B cell (primary cell): ENCODE measurements around the gene SDF2L1. TPM values are rescaled to one million over a fixed set of nuclear protein-coding genes. Genes with fewer than 3 reads are reported as not detected.

Experiments
- ATAC-seq: fragments of 200-7000 bp; cut with Tn5 transposase; one replicate; pipeline ENCODE4 v1.10.0; 2021; ENCODE audit warnings: low read depth, mild to moderate bottlenecking, moderate number of reproducible peaks, moderate library complexity
- CTCF ChIA-PET: fragments of 350-600 bp; sonication (Branson Sonifier 250); formaldehyde crosslinking; loops from one replicate; lab custom pipeline; 2021; ENCODE audit warnings: antibody characterized with exemption, inconsistent platforms; lab: Charles Lee
- POLR2A ChIA-PET: fragments of 350-600 bp; sonication (Branson Sonifier 250); formaldehyde crosslinking; loops from one replicate; lab custom pipeline; 2021; ENCODE audit warnings: antibody characterized with exemption; lab: Charles Lee
- DNase-seq: peaks from one replicate; pipeline ENCODE4 v3.0.0; 2013
- H2AFZ ChIP-seq: 2 replicates; pipeline ENCODE4 v1.6.1; 2012; ENCODE audit warnings: mild to moderate bottlenecking, low read depth, low read length; ENCODE audit not compliant: insufficient read depth, poor library complexity, severe bottlenecking
- H3K27ac ChIP-seq, 2 donors: 1 replicate in 1 of 2; 2 replicates in 1 of 2; pipeline ENCODE4 v1.5.1; 2012 to 2013; ENCODE audit warnings: low read length in 2 of 2, mild to moderate bottlenecking in 2 of 2, moderate library complexity in 1 of 2
- H3K27me3 ChIP-seq, 4 experiments: fragments of 200-600 bp in 1 of 4; sonication (generic) in 1 of 4; replicated peaks in 1 of 4; 1 replicate in 2 of 4; 2 replicates in 2 of 4; pipeline versions ENCODE4 v1.6.1 to v1.7.0; 2013 to 2016; ENCODE audit warnings: low read length in 3 of 4, mild to moderate bottlenecking in 2 of 4, mixed read lengths in 1 of 4, moderate library complexity in 1 of 4; ENCODE audit not compliant: insufficient read depth in 4 of 4, control insufficient read depth in 3 of 4; ENCODE audit errors: control extremely low read depth in 1 of 4
- H3K36me3 ChIP-seq, 2 experiments: replicated peaks in 1 of 2; 1 replicate in 1 of 2; 2 replicates in 1 of 2; pipeline versions ENCODE4 v1.6.1 to v1.7.1; 2013; ENCODE audit warnings: low read length in 1 of 2; ENCODE audit not compliant: insufficient read depth in 2 of 2, control insufficient read depth in 1 of 2; ENCODE audit errors: control extremely low read depth in 1 of 2, extremely low read depth in 1 of 2
- H3K4me1 ChIP-seq, 2 donors: fragments of 200-600 bp in 1 of 2; sonication (generic) in 1 of 2; 1 replicate in 1 of 2; 2 replicates in 1 of 2; pipeline versions ENCODE4 v1.5.1 to v1.6.1; 2013 to 2017; ENCODE audit warnings: low read length in 2 of 2; ENCODE audit not compliant: control insufficient read depth in 2 of 2, insufficient read depth in 2 of 2
- H3K4me2 ChIP-seq: replicated peaks from 2 replicates; pipeline ENCODE3; 2012; ENCODE audit warnings: mild to moderate bottlenecking, low read depth, low read length; ENCODE audit not compliant: poor library complexity, severe bottlenecking
- H3K4me3 ChIP-seq, 5 experiments: fragments of 200-600 bp in 1 of 5; sonication (generic) in 1 of 5; 1 replicate in 3 of 5; 2 replicates in 2 of 5; pipeline versions ENCODE4 v1.5.1 to v1.7.0; 2011 to 2016; ENCODE audit warnings: low read length in 4 of 5, mild to moderate bottlenecking in 4 of 5, low read depth in 2 of 5, control low read depth in 1 of 5, moderate library complexity in 1 of 5; ENCODE audit not compliant: insufficient read depth in 1 of 5; ENCODE audit errors: control extremely low read depth in 1 of 5, extremely low read depth in 1 of 5
- H3K79me2 ChIP-seq: fragments of 200-600 bp; sonication (generic); one replicate; pipeline ENCODE4 v1.6.0; 2016; ENCODE audit warnings: low read length; ENCODE audit not compliant: control insufficient read depth, insufficient read depth
- H3K9ac ChIP-seq: fragments of 200-600 bp; sonication (generic); 2 replicates; pipeline ENCODE4 v1.6.1; 2017; ENCODE audit warnings: mild to moderate bottlenecking, low read length, moderate library complexity
- H3K9me3 ChIP-seq, 3 donors: one replicate each; pipeline versions ENCODE4 v1.6.1 to v1.7.1; 2013; ENCODE audit warnings: low read length in 2 of 3; ENCODE audit not compliant: control insufficient read depth in 2 of 3, insufficient read depth in 1 of 3; ENCODE audit errors: control extremely low read depth in 1 of 3
- H4K20me1 ChIP-seq: 2 replicates; pipeline ENCODE4 v1.6.0; 2012; ENCODE audit warnings: mild to moderate bottlenecking, low read length; ENCODE audit not compliant: insufficient read depth, control insufficient read depth, poor library complexity, severe bottlenecking
- H3K27ac Mint-ChIP-seq: one replicate; pipeline ENCODE4 v1.8.0; 2021; ENCODE audit warnings: mixed read lengths
- H3K27me3 Mint-ChIP-seq: one replicate; pipeline ENCODE4 v1.8.0; 2021; ENCODE audit warnings: mixed read lengths
- H3K4me1 Mint-ChIP-seq: one replicate; pipeline ENCODE4 v1.8.0; 2021; ENCODE audit warnings: mixed read lengths
- H3K4me3 Mint-ChIP-seq: one replicate; pipeline ENCODE4 v1.8.0; 2021; ENCODE audit warnings: mixed read lengths
- H3K9me3 Mint-ChIP-seq: one replicate; pipeline ENCODE4 v1.8.0; 2022; ENCODE audit warnings: mixed read lengths; ENCODE audit not compliant: insufficient read depth
- CTCF ChIP-seq: fragments of 200-600 bp; IDR thresholded peaks from one replicate; pipeline ENCODE4 v1.8.0; 2022; ENCODE audit warnings: antibody characterized with exemption, mild to moderate bottlenecking
- EZH2 ChIP-seq: IDR thresholded peaks from 2 replicates; pipeline ENCODE4 v1.6.1; 2012; ENCODE audit warnings: borderline replicate concordance, low read depth, mild to moderate bottlenecking, moderate library complexity, low read length; ENCODE audit not compliant: insufficient read depth, poor library complexity, severe bottlenecking
- WGBS: methylation state at CpG from one replicate; pipeline ENCODE4 v1.1.5; 2013; ENCODE audit warnings: missing lambda C conversion rate; ENCODE audit not compliant: insufficient coverage; 5-methylcytosine and 5-hydroxymethylcytosine counted together
- intact Hi-C: fragments of 100-400 bp; cut with micrococcal nuclease; formaldehyde crosslinking; loops from one replicate; pipeline ENCODE4 v1.10.0; 2022
- polyA plus RNA-seq: library from polyadenylated mRNA; depleted of rRNA; stranded (reverse); fragments of >200 nt; gene quantifications from 2 replicates; pipeline ENCODE4 v1.2.3, GENCODE V29; 2012
- total RNA-seq, 2 donors: library from RNA; stranded (reverse); fragments of 120-200 nt in 1 of 2; gene quantifications; 1 replicate in 1 of 2; 2 replicates in 1 of 2; pipeline versions ENCODE4 v1.2.3 to v1.2.4, GENCODE V29; 2013 to 2022

Gene SDF2L1
- total and polyA plus RNA-seq, 2 donors (not counting 1 experiment from before 2014, with no cell fraction given), result 15.2 to 23.5 TPM

- Histone ChIP-seq H3K4me3 (no peak overlapping the region), H3K27me3 (no peaks in the 10 kb centered on the region), H3K4me1 (peaks cover 0 to 8% of the 10 kb centered on the region in 2 donors), H3K79me2 (peaks cover 98% of the 10 kb centered on the region), H4K20me1 (peaks cover 90% of the 10 kb centered on the region), H3K36me3 (peaks cover 0 to 42% of the 10 kb centered on the region in 2 experiments), H3K4me2 (no peak overlapping the region), H2AFZ (no peak overlapping the region), H3K9ac (no peak overlapping the region), H3K9me3 (no peaks in the 10 kb centered on the region), H3K27ac (no peak overlapping the region)
- Mint-ChIP-seq H3K4me3 (no peak overlapping the region), H3K4me1 (peaks cover 29% of the 10 kb centered on the region), H3K9me3 (no peaks in the 10 kb centered on the region), H3K27ac (no peak overlapping the region), H3K27me3 (no peaks in the 10 kb centered on the region)
- ATAC-seq (no peak), DNase-seq (no peak)
- POLR2A ChIA-PET, result no interaction called here
- TF ChIP-seq CTCF (no peak), EZH2 (no peak)
- WGBS, result 98% methylated on average over 5 of the region's 6 CpGs
- CTCF ChIA-PET, result interaction anchor here (2.2 kb wide), 1 partner anchor 30 kb away, joined by 6 read pairs; no protein-coding TSS in a partner anchor
- intact Hi-C loops, result no loop called here
Measured at GRCh38 chr22:21599053-21599893, 42.8 kb upstream of the SDF2L1 start.

- H3K4me3 ChIP-seq, result no peak overlapping the region
- peaks cover 89% of the 10 kb centered on the region for H4K20me1 ChIP-seq
- CTCF ChIA-PET, result interaction anchor here (1.0 kb wide), 1 partner anchor 41 kb away, joined by 5 read pairs; no protein-coding TSS in a partner anchor
- POLR2A ChIA-PET, result no interaction called here
- ATAC-seq, result no peak
- peaks cover 37% of the 10 kb centered on the region for H3K4me1 Mint-ChIP-seq
- H3K27ac ChIP-seq, result no peak overlapping the region
- no peak for DNase-seq
- no peak overlapping the region for H3K27ac Mint-ChIP-seq
- H3K27me3 ChIP-seq, result no peaks in the 10 kb centered on the region
- H3K27me3 Mint-ChIP-seq, result no peaks in the 10 kb centered on the region
- H3K79me2 ChIP-seq, result peaks cover 99% of the 10 kb centered on the region
- H3K9me3 Mint-ChIP-seq, result no peaks in the 10 kb centered on the region
- WGBS, result 100% methylated on average over 5 of the region's 6 CpGs
- no peaks in the 10 kb centered on the region for H3K9me3 ChIP-seq
- H3K36me3 ChIP-seq, result peaks cover 1 to 26% of the 10 kb centered on the region in 2 experiments
- H3K4me3 Mint-ChIP-seq, result no peak overlapping the region
- H3K4me1 ChIP-seq, result peaks cover 4 to 12% of the 10 kb centered on the region in 2 donors
- H3K4me2 ChIP-seq, result no peak overlapping the region
- intact Hi-C loops, result no loop called here
- no peak overlapping the region for H3K9ac ChIP-seq
- TF ChIP-seq CTCF (no peak), EZH2 (no peak)
- H2AFZ ChIP-seq, result no peak overlapping the region
Measured at GRCh38 chr22:21602579-21602978, 39.5 kb upstream of the SDF2L1 start.
